ENCODE results near the gene FAM90A1.
A peak's percentile ranks its signal among the peaks of the same experiment; 100 is the strongest.
"Not testable (repeated sequence)": the region's sequence is repeated elsewhere in the genome, so short reads cannot be mapped to it uniquely, and the experiment has no call there.

FAM90A1 gene, protein sequence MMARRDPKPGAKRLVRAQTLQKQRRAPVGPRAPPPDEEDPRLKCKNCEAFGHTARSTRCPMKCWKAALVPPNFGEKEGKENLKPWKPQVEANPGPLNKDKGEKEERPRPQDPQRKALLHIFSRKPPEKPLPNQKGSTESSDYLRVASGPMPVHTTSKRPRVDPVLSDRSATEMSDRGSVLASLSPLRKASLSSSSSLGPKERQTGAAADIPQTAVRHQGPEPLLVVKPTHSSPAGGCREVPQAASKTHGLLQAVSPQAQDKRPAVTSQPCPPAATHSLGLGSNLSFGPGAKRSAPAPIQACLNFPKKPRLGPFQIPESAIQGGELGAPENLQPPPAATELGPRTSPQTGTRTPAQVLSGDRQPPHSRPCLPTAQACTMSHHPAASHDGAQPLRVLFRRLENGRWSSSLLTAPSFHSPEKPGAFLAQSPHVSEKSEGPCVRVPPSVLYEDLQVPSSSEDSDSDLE

DNA sequence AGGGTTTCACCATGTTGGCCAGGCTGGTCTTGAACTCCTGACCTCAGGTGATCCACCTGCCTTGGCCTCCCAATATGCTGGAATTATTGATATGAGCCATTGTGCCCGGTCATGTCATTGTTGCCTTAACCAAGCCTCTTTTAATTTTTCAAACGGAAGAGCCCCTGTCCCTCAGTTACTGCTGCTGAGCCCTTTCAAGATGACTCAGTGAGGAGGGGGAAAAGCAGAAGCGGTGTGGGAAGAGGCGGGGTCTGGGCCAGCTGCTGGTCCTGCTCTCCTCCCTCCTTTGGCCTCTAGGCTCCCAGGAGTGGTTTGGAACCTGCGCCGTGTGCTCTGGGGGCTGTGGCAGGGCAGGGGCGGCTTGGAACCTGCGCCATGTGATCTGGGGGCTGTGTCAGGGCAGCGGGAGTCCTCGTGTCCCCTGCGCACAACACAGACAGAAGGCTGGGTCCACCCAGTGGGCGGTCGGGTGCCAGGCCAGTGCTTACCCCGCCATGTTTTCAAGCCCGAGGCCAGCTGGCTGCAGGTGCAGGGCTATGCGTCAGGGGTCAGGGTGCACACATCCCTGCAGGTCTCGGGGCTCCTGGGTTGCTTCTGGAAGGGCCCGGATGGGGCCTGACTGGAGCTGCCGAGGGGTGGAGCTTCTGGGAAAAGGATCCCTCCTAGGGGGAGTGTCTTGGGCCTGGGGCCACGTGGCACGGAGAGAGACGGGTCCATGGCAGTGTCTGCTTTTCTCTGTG is at the start of gene FAM90A1:
TSS of gene FAM90A1 (minus strand) at position 627 of the 740 bp plus-strand sequence. CDS start 2,786 bp downstream, outside the sequence.
- H3K9me3 Mint-ChIP-seq, H3K27me3 Mint-ChIP-seq, H3K36me3 Mint-ChIP-seq, ATAC-seq: not testable (repeated sequence)
- Mint-ChIP-seq H3K4me1 (peaks cover 20% of the 10 kb centered on the region), H3K27ac (peak within 1 kb of the TSS; percentile 81), H3K4me3 (peak within 1 kb of the TSS; percentile 86)

DNA sequence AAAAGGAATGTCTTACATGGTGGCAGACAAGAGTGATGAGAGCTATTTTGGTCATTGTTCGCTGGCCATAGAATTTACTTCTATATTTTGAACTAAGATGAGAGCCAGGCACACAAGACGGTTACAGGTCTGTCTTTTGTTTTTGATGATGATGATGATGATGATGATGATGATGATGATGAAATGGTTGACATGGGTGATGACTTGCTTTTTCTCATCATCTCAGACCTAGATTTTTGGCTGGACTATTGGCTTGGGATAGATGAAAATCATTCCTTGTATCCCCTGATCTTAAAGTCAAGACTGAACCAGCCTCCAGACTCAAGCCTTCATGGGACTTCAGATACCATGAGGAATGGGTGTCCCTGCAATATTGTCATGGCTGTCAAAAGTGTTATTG is 49.0 kb upstream of the FAM90A1 start:
- H3K36me3 Mint-ChIP-seq, H3K9me3 Mint-ChIP-seq, H3K4me3 Mint-ChIP-seq, H3K4me1 Mint-ChIP-seq, H3K27ac Mint-ChIP-seq, ATAC-seq: not testable (repeated sequence)
- peaks cover 19% of the 10 kb centered on the region for H3K27me3 Mint-ChIP-seq

DNA sequence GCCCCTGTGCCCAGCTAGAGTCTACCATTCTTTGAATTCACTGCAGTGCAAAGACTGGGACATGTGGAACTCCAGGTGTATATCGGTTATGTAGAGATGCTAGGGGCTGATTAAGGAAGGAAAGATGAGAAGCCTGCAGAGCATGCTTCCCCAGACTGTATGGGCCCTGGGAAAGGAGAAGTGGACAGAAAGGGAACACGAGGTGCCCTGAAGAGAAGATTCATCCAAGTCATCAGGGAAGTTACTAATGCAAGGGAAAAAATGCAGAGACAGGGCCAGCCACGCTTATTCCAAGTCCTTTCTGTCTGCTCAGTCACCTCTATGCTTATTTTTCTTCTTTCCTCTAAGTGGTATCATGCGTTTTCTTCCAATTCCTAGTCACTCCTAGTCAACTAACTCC is 39.3 kb upstream of the FAM90A1 start:
- not testable (repeated sequence) for H3K4me1 Mint-ChIP-seq, ATAC-seq, H3K36me3 Mint-ChIP-seq, H3K9me3 Mint-ChIP-seq, H3K27ac Mint-ChIP-seq, H3K4me3 Mint-ChIP-seq
- peaks cover 24% of the 10 kb centered on the region for H3K27me3 Mint-ChIP-seq

DNA sequence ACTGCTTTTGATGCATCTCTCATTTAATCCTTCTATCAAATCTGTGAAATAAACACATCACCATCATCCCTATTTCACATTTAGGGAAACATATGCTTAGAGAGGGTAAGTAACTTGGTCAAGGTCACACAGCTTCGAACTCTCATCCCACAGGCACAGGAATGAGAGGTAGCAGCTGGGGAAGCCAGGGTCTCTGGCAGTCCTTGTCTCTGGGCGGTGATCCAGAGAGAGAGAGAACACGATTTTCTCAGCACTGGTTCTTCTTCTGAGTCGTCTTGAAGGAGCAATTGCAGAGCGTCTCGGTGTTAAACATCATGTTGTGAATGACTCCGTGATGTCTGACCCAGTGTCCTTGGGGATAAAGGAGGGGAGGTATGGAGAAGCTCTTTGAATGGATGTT is 36.8 kb upstream of the FAM90A1 start:
- not testable (repeated sequence) for H3K36me3 Mint-ChIP-seq, H3K9me3 Mint-ChIP-seq, H3K4me3 Mint-ChIP-seq, H3K27ac Mint-ChIP-seq, ATAC-seq, H3K4me1 Mint-ChIP-seq
- H3K27me3 Mint-ChIP-seq = peaks cover 21% of the 10 kb centered on the region

DNA sequence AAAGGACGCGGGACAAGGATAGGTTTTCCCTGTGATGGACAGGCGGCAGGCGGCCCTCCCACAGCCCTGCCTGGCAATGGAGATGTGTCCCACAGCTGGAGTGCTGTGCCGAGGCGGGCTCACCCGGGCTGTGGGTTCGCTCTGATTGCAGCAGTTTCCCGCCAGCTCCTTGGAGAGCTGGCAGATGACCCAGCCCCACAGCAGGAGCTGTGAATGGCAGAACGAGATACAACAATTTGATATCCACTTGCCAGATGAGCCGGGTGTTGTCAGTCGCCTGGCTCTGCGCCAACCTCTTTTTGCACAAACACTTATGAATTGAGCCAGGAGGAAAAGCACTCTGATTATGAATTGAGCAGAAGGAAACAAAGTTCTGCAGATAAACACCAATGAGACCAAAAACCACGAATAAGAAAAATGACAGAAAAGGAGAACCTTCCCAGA is 33.7 kb upstream of the FAM90A1 start:
- peaks cover 20% of the 10 kb centered on the region for H3K27me3 Mint-ChIP-seq

DNA sequence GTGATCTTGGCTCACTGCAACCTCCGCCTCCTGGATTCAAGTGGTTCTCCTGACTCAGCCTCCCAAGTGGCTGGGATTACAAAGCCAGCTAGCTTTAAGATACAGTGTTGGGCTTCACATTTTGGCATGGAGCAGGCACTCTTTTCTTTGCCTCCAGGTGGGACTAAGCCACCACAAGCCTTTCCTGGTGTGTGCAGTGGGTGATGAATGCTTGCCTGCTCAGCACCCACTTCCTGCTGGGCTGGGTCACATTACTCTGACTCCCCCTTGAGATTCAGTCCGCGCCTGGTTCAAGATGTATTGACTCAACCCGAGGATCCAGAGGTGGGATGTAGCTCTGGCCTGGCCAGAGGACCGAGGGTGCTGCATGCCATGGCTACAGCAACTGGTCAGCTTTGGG is 28.9 kb upstream of the FAM90A1 start:
- not testable (repeated sequence) for ATAC-seq, H3K36me3 Mint-ChIP-seq, H3K9me3 Mint-ChIP-seq, H3K4me1 Mint-ChIP-seq, H3K4me3 Mint-ChIP-seq, H3K27ac Mint-ChIP-seq
- peaks cover 13% of the 10 kb centered on the region for H3K27me3 Mint-ChIP-seq

More for the DNA sequence above, 33.7 kb upstream of the FAM90A1 start:
- not testable (repeated sequence) for H3K27ac Mint-ChIP-seq, H3K36me3 Mint-ChIP-seq, H3K4me3 Mint-ChIP-seq, H3K4me1 Mint-ChIP-seq, H3K9me3 Mint-ChIP-seq, ATAC-seq

DNA sequence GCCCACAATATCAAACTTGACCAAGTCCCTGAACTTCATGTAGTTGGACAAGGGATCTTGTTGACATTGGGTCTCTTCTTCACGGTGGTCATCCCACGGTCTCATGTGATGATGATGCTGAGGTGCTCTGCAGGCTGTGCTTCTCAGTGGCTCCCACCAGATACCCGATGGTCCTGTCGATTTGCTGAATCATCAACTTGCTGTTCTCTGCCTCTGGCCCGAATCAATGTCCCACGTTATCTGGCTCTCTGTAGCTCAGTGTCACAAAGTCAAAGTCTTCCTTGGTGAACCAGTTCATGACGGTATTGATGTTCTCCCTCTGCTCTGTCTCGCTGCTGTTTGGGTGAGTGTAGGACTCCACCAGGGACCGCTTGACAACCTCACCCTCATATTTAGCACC is 27.3 kb upstream of the FAM90A1 start:
- H3K4me3 Mint-ChIP-seq, ATAC-seq, H3K27ac Mint-ChIP-seq, H3K9me3 Mint-ChIP-seq, H3K36me3 Mint-ChIP-seq, H3K4me1 Mint-ChIP-seq, H3K27me3 Mint-ChIP-seq: not testable (repeated sequence)

DNA sequence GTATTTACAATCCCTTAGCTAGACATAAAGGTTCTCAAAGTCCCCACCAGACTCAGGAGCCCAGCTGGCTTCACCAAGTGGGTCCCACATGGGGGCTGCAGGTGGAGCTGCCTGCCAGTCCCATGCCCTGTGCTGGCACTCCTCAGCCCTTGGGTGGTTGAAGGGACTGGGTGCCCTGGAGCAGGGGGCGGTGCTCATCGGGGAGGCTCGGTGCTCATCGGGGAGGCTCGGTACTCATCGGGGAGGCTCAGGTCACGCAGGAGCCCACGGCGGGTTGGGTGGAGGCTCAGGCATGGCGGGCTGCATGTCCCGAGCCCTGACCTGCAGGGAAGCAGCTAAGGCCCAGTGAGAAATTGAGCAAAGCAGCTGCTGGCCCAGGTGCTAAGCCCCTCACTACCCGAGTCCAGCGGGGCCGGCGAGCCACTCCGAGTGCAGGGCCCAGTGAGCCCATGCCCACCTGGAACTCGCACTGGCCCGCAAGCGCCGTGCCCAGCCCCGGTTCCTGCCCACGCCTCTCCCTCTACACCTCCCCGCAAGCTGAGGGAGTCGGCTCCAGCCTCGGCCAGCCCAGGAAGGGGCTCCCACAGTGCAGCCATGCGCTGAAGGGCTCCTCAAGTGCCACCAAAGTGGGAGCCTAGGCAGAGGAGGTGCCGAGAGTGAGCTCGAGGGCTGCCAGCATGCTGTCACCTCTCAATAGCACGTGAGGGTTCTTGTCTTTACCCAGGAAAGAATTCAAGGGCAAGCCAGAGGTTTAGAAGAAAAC is 24.8 kb upstream of the FAM90A1 start:
- H3K4me1 Mint-ChIP-seq, H3K9me3 Mint-ChIP-seq, H3K4me3 Mint-ChIP-seq, H3K27me3 Mint-ChIP-seq, H3K36me3 Mint-ChIP-seq, H3K27ac Mint-ChIP-seq, ATAC-seq: not testable (repeated sequence)

DNA sequence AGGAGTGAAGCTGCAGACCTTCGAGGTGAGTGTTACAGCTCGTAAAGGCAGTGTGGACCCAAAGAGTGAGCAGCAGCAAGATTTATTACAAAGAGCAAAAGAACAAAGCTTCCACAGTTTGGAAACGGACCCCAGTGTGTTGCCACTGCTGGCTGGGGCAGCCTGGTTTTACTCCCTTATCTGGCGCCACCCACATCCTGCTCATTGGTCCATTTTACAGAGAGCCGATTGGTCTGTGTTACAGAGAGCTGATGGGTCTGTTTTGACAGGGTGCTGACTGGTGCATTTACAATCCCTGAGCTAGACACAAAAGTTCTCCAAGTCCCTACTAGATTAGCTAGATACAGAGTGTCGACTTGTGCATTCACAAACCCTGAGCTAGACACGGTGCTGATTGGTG is 24.2 kb upstream of the FAM90A1 start:
- H3K4me1 Mint-ChIP-seq, H3K9me3 Mint-ChIP-seq, H3K27me3 Mint-ChIP-seq, H3K36me3 Mint-ChIP-seq, H3K27ac Mint-ChIP-seq, H3K4me3 Mint-ChIP-seq, ATAC-seq: not testable (repeated sequence)

DNA sequence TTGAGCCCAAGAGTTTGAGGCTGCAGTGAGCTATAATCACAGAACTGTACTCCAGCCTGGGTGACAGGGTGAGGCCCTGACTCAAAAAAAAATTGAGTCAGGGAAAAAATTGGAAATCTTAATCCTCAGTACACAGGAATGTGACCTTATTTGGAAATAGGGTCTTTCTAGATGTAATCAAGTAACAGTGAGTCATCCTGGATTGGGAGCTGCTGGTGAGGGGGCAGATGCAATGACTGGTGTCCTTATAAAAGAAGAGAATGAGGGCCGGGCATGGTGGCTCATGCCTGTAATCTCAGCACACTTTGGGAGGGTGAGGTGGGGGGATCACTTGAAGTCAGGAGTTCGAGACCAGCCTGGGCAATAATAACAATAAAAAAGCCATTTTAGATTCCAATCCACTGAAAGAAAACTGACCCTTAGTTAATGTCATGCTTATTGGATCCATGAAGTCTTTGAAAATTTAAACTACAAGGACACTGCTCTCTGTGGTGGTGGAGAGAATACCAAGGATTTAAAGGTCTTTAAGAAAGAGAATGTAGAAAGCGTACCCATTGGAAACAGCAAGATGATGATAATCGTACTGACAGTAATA is 19.6 kb upstream of the FAM90A1 start:
- not testable (repeated sequence) for H3K36me3 Mint-ChIP-seq, H3K27me3 Mint-ChIP-seq, H3K4me3 Mint-ChIP-seq, ATAC-seq, H3K27ac Mint-ChIP-seq, H3K9me3 Mint-ChIP-seq
- peaks cover 12% of the 10 kb centered on the region for H3K4me1 Mint-ChIP-seq

DNA sequence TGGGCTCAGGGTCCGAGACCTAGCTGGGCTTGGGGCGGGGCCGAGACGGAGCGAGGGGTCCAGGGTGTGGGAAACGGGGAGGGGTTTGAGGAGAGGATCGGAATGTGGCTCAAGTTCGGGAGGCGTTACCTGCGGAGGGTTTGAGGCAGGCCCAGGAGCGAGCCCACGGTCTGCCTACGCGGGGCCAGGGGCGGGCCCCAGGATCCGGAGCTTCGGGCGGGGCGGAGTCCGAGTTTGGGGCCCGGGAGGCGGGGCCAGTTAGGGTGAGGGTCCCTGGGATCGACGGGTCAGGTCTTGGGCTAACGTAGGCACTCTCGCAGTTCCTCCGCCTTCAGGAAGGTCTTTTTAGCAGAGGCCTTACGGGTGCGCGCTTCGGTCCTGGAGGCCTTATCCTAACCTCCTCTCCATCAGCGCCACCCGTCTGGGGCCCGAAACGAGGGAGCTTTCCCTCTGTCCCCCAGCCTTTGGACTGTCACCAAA is 16.3 kb upstream of the FAM90A1 start:
- Mint-ChIP-seq H3K4me1 (peaks cover 15% of the 10 kb centered on the region), H3K27ac (peak overlapping the region; percentile 82), H3K4me3 (peak overlapping the region; percentile 87)
- ATAC-seq, H3K36me3 Mint-ChIP-seq, H3K9me3 Mint-ChIP-seq, H3K27me3 Mint-ChIP-seq: not testable (repeated sequence)

DNA sequence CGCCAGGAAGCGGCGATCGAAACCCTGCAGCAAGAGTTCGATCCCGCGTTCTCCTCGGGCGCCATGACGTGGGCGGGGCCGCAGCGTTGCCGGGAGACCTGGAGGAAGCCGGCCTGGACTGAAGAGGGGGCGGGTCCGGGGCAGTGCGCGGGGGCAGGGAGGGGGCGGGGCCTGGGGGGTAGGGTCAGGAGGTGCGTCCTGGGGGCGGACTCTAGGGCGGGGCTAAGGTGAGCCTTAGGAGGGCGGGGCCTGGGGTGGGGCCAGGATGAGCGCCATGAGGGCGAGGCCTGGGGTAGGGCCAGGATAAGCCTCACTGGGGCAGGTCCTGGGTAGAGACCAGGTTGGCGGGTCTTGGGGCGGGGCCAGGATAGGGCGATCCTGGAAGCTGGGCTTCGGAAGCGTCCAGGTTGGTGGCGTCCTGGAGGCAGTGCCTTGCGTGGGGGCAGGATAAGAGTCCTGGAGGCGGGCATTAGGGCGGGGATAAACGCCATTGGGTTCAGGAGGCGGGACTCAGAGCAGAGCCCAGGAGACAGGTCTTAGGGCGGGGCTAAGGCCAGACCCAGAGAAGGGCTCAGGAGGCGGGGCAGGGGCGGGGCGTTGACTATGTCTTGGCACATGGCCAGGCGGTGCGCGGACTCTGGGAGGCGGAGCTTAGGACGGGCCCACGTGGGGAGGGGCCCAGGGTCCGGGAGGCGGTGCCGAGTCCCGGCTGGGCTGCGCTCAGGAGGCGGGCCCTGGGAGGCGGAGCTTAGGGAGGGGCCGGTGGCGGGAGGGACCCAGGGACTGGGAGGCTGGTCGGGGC is 15.7 kb upstream of the FAM90A1 start:
- Mint-ChIP-seq H3K4me3 (peak overlapping the region; percentile 87), H3K27ac (peak overlapping the region; percentile 82), H3K4me1 (peaks cover 15% of the 10 kb centered on the region)
- peak; percentile 100 for ATAC-seq
- H3K9me3 Mint-ChIP-seq, H3K36me3 Mint-ChIP-seq, H3K27me3 Mint-ChIP-seq: not testable (repeated sequence)

DNA sequence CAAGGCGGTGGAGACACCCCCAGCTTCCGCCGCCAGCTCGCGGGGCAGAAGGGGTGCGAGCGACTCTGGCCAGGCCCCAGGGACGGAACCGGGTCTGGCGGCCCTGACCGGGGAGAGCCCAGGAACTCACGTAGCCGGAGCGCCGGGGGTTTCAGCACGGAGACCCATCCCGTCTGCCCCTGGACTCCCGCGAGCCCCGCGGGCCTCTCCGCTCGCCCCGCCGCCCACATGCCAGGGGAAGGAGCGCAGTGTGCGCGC is 15.1 kb upstream of the FAM90A1 start:
- H3K27me3 Mint-ChIP-seq, H3K36me3 Mint-ChIP-seq, ATAC-seq, H3K9me3 Mint-ChIP-seq: not testable (repeated sequence)
- Mint-ChIP-seq H3K4me1 (peaks cover 15% of the 10 kb centered on the region), H3K27ac (peak overlapping the region; percentile 82), H3K4me3 (peak overlapping the region; percentile 87)

DNA sequence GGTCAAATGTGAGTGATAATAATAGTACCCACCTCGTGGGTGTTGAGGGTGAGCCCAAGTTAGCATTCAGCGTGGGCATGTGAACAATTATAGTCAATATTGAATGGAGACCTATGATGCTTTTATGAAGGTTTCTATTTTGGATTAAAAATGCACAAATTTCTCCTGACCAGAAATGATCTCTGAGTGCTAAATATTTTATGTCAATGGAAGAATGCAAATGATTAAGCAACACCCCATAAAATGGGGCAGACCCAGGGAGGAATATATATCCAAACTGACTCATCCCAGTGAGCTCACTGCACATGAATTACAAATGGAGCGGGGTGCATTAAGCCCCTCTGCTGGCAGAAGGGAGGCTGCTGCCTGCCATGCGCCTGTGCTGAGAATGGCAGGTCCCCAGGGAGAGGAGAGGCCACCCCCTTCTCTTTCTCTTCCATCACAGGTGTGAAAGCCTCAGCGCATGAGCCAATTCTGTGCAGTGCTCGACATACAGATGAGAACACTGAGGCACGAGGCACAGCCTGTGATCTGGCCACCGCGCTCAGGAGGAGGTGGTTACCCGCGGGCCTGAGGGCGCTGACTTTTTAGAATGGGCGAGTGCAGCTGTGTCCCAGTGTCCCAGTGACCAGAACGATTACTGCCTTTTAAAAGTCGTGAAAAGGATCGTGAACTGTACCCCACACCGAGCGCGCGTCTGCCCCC is 14.7 kb upstream of the FAM90A1 start:
- not testable (repeated sequence) for H3K36me3 Mint-ChIP-seq, H3K9me3 Mint-ChIP-seq, ATAC-seq, H3K27me3 Mint-ChIP-seq
- H3K4me3 Mint-ChIP-seq = peak overlapping the region; percentile 87
- peaks cover 19% of the 10 kb centered on the region for H3K4me1 Mint-ChIP-seq
- peak overlapping the region; percentile 82 for H3K27ac Mint-ChIP-seq

Data from stimulated activated memory B cell treated with anti-CD40 and anti-IgM and Interleukin-4, amounts not matched to agents 10 μg/mL and 1 μg/mL and 100 μg/mL, for 72 hours (primary cell).